ENCODE measurements around the gene SCYL1. TPM values are rescaled to one million over a fixed set of nuclear protein-coding genes. Genes with fewer than 3 reads are reported as not detected.
"Not testable (repeated sequence)": the region's sequence is repeated elsewhere in the genome, so short reads cannot be mapped to it uniquely, and the experiment has no call there.

SCYL1 gene
- total and polyA plus RNA-seq, 2 experiments from 2014 or later = 52.7 to 66.1 TPM

DNA sequence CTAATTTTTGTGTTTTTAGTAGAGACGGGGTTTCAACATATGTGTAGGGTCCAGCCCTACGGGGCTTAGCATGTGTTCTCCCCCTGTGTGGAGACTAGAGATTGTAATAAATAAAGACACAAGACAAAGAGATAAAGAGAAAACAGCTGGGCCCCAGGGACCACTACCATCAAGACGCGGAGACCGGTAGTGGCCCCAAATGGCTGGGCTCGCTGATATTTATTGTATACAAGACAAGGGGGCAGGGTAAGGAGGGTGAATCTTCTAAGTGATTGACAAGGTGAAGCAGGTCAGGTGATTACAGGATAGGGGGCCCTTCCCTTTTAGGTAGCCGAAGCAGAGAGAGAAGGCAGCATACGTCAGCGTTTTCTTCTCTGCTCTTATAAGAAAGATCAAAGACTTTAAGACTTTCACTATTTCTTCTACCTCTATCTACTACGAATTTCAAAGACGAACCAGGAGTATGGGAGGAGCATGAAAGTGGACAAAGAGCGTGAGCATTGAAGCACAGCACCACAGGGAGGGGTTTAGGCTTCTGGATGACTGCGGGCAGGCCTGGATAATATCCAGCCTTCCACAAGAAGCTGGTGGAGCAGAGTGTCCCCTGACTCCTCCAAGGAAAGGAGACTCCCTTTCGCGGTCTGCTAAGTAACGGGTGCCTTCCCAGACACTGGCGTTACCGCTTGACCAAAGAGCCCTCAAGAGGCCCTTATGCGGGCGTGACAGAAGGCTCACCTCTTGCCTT, 2.9 kb upstream of the SCYL1 start:
- not testable (repeated sequence) for H3K36me3 ChIP-seq (ENCODE audit: insufficient read depth); ATAC-seq; H3F3A ChIP-seq (replicated peaks; ENCODE audit: low read depth); H3K79me2 ChIP-seq (replicated peaks; ENCODE audit: insufficient read depth); H3K36me3 Mint-ChIP-seq (ENCODE audit: low read depth); H3K4me3 ChIP-seq; H3K9me2 ChIP-seq (ENCODE audit: insufficient read depth); H3K27me3 ChIP-seq (ENCODE audit: insufficient read depth); H3K4me3 Mint-ChIP-seq; H3K4me1 ChIP-seq (ENCODE audit: insufficient read depth); H3K27ac Mint-ChIP-seq; H3K27ac ChIP-seq (ENCODE audit: low read depth); H3K4me2 ChIP-seq; H4K20me1 ChIP-seq (replicated peaks; ENCODE audit: insufficient read depth); DNase-seq (ENCODE audit: low spot score); H3K9me3 Mint-ChIP-seq; H3K27me3 Mint-ChIP-seq (ENCODE audit: insufficient read depth, low read depth, poor library complexity)
- H3K4me1 Mint-ChIP-seq = peaks cover 15% of the 10 kb centered on the region
- H2AFZ ChIP-seq = peak overlapping the region; percentile 72

DNA sequence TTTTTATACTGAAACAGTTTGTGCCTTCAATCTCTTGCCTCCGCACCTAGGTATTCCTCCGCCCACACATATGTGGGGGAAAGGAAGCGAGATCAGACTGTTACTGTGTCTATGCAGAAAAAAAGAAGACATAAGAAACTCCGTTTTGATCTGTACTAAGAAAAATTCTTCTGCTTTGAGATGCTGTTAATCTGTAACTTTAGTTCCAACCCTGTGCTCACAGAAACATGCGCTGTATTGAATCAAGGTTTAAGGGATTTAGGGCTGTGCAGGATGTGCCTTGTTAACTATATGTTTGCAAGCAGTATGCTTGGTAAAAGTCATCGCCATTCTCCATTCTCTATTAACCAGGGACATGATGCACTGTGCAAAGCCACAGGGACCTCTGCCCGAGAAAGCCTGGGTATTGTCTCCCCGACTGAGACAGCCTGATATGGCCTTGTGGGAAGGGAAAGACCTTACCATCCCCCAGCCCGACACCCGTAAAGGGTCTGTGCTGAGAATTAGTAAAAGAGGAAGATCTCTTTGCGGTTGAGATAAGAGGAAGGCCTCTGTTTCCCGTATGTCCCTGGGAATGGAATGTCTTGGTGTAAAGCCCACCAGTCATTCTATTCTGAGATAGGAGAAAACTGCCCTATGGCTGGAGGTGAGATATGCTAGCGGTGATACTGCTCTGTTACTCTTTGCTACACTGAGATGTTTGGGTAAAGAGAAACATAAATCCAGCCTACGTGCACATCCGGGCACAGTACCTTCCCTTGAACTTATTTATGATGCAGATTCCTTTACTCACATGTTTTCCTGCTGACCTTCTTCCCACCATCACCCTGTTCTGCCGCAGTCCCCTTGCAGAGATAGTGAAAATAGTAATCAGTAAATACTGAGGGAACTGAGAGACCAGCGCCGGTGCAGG, 1.9 kb upstream of the SCYL1 start:
- not testable (repeated sequence) for H3K27ac Mint-ChIP-seq; H3K27me3 Mint-ChIP-seq (ENCODE audit: insufficient read depth, low read depth, poor library complexity); H3K27me3 ChIP-seq (ENCODE audit: insufficient read depth); H3K9me2 ChIP-seq (ENCODE audit: insufficient read depth); H3K9me3 Mint-ChIP-seq; H3K4me3 ChIP-seq; H3K4me2 ChIP-seq; DNase-seq (ENCODE audit: low spot score); H3F3A ChIP-seq (replicated peaks; ENCODE audit: low read depth); H2AFZ ChIP-seq; H3K4me1 ChIP-seq (ENCODE audit: insufficient read depth); ATAC-seq; H3K36me3 ChIP-seq (ENCODE audit: insufficient read depth); H3K4me3 Mint-ChIP-seq; H4K20me1 ChIP-seq (replicated peaks; ENCODE audit: insufficient read depth); H3K27ac ChIP-seq (ENCODE audit: low read depth); H3K79me2 ChIP-seq (replicated peaks; ENCODE audit: insufficient read depth)
- peaks cover 11% of the 10 kb centered on the region; the same call in 2 of the 3 replicates for H3K36me3 Mint-ChIP-seq (ENCODE audit: low read depth)
- peaks cover 15% of the 10 kb centered on the region for H3K4me1 Mint-ChIP-seq

DNA sequence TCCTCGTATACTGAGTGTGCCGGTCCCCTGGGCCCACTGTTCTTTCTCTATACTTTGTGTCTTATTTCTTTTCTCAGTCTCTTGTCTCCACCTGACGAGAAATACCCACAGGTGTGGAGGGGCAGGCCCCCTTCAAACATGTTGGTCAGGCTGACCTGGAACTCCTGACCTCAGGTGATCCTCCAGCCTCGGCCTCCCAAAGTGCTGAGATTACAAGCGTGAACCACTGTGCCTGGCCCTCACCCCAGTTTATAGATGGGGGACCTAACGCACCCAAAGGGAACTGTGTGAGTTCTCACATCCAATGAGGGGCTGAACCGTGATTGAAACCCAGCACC, 1.3 kb upstream of the SCYL1 start:
- not testable (repeated sequence) for H3K27me3 Mint-ChIP-seq (ENCODE audit: insufficient read depth, low read depth, poor library complexity); H3K4me3 Mint-ChIP-seq; ATAC-seq; H3F3A ChIP-seq (replicated peaks; ENCODE audit: low read depth); H3K27ac Mint-ChIP-seq; H3K4me2 ChIP-seq; H3K27me3 ChIP-seq (ENCODE audit: insufficient read depth); H3K79me2 ChIP-seq (replicated peaks; ENCODE audit: insufficient read depth); H3K4me3 ChIP-seq; H3K36me3 ChIP-seq (ENCODE audit: insufficient read depth); H2AFZ ChIP-seq; H3K4me1 ChIP-seq (ENCODE audit: insufficient read depth); H3K9me2 ChIP-seq (ENCODE audit: insufficient read depth); H3K9me3 Mint-ChIP-seq; H3K27ac ChIP-seq (ENCODE audit: low read depth); DNase-seq (ENCODE audit: low spot score); H4K20me1 ChIP-seq (replicated peaks; ENCODE audit: insufficient read depth)
- Mint-ChIP-seq H3K36me3 (ENCODE audit: low read depth) (peaks cover 11% of the 10 kb centered on the region; the same call in 2 of the 3 replicates), H3K4me1 (peaks cover 15% of the 10 kb centered on the region)

DNA sequence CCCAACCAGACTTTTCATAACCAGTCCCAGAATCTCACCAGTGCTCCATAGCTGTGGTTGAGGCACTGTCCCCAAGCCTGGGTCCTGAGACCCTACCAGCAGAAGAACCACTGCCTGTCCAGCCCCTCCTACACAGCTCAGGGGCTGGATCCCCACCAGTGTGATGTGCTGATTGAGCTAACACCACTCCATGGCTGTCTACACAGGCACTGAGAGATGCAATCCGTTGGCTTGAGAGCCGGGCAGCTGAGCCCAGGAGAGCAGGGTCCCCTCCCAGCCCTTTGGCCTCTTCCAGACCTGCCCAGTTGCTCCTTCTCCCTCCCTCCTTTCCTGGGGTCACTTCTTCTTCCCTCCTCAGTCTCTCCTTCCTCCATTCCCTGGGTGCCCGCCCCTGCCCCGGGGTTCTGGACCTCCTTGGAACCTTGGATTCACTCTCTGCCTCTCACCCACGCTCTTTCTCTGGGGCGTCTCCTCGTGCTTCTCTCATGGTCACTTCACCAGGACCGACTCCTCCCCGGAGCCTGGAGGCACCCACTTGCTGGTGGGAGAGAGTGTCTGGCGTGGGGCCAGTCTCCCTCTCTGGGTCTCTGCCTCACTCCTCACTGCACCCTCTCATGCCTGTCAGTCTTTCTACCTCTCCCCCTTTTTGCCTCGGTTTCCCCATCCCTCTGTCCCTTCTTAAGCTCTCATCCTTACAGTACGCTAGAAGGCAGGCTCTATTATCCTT, 706 bp upstream of the SCYL1 start:
- Mint-ChIP-seq H3K27ac (no peak overlapping the region), H3K4me1 (peaks cover 15% of the 10 kb centered on the region), H3K9me3 (no peaks in the 10 kb centered on the region), H3K27me3 (ENCODE audit: insufficient read depth, low read depth, poor library complexity) (peaks cover 9% of the 10 kb centered on the region), H3K4me3 (peak overlapping the region; percentile 72), H3K36me3 (ENCODE audit: low read depth) (peaks cover 15% of the 10 kb centered on the region; the same call in 2 of the 3 replicates)
- Histone ChIP-seq H4K20me1 (replicated peaks; ENCODE audit: insufficient read depth) (no peaks in the 10 kb centered on the region; the same call in 1 of the 2 replicates), H3K4me1 (ENCODE audit: insufficient read depth) (peaks cover 3% of the 10 kb centered on the region), H3F3A (replicated peaks; ENCODE audit: low read depth) (peaks cover 9% of the 10 kb centered on the region; the same call in 1 of the 2 replicates), H3K27me3 (ENCODE audit: insufficient read depth) (0 out of 2 replicates have a peak, but pooled peaks cover 5% of the 10 kb centered on the region), H3K9me2 (ENCODE audit: insufficient read depth) (no peaks in the 10 kb centered on the region), H3K27ac (ENCODE audit: low read depth) (no peak overlapping the region), H3K36me3 (ENCODE audit: insufficient read depth) (no peaks in the 10 kb centered on the region), H3K4me3 (peak overlapping the region; percentile 55), H3K79me2 (replicated peaks; ENCODE audit: insufficient read depth) (no peaks in the 10 kb centered on the region), H3K4me2 (peak overlapping the region; percentile 81), H2AFZ (peak overlapping the region; percentile 99)
- ATAC-seq (peak; percentile 5; the same call in 2 of the 3 replicates), DNase-seq (ENCODE audit: low spot score) (no peak)
- no peak for TF ChIP-seq NANOG (IDR thresholded peaks at IDR 0.05; ENCODE audit: borderline replicate concordance)
- TF ChIP-seq, protein P1, sequence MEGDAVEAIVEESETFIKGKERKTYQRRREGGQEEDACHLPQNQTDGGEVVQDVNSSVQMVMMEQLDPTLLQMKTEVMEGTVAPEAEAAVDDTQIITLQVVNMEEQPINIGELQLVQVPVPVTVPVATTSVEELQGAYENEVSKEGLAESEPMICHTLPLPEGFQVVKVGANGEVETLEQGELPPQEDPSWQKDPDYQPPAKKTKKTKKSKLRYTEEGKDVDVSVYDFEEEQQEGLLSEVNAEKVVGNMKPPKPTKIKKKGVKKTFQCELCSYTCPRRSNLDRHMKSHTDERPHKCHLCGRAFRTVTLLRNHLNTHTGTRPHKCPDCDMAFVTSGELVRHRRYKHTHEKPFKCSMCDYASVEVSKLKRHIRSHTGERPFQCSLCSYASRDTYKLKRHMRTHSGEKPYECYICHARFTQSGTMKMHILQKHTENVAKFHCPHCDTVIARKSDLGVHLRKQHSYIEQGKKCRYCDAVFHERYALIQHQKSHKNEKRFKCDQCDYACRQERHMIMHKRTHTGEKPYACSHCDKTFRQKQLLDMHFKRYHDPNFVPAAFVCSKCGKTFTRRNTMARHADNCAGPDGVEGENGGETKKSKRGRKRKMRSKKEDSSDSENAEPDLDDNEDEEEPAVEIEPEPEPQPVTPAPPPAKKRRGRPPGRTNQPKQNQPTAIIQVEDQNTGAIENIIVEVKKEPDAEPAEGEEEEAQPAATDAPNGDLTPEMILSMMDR (conservative IDR thresholded peaks at IDR 0.05; ENCODE audit: low read depth in 2 of 2) = no peak
- no peak for TF ChIP-seq EZH2 (IDR thresholded peaks at IDR 0.05; ENCODE audit: low read depth, unreplicated experiment)
- TF ChIP-seq CREB1 (CRISPR knock-in tag; IDR thresholded peaks at IDR 0.05; ENCODE audit: low read depth) = no peak
- no peak for TF ChIP-seq EZH2phosphoT487 (IDR thresholded peaks at IDR 0.05; ENCODE audit: unreplicated experiment)
- no peak for TF ChIP-seq ZNF331 (CRISPR knock-in tag; IDR thresholded peaks at IDR 0.05; ENCODE audit: low read depth)
- no peak for TF ChIP-seq STAT1 (IDR thresholded peaks at IDR 0.05; ENCODE audit: unreplicated experiment)
- no peak for TF ChIP-seq POLR2AphosphoS5 (IDR thresholded peaks at IDR 0.05; ENCODE audit: low read depth)
- TF ChIP-seq ZNF114 (CRISPR knock-in tag; IDR thresholded peaks at IDR 0.05) = no peak
